K562 (cell line): Measurements from ENCODE around the gene GRAMD2A. TPM values are rescaled to one million over a fixed set of nuclear protein-coding genes. Genes with fewer than 3 reads are reported as not detected.

Source experiments
- CHCHD3 ChIP-seq: fragments of 250-450 bp; sonication (Bioruptor Pico); IDR thresholded peaks from 2 replicates; pipeline ENCODE4 v2.1.2; 2022; ENCODE audit warnings: mild to moderate bottlenecking
- GTF2A2 ChIP-seq: IDR thresholded peaks from 2 replicates; pipeline ENCODE4 v1.6.1; 2016; ENCODE audit warnings: mild to moderate bottlenecking, missing genetic modification characterization, missing compliant biosample characterization
- PRPF4 ChIP-seq: fragments of 200-400 bp; formaldehyde crosslinking; IDR thresholded peaks from one replicate; pipeline ENCODE4 v1.6.1; 2017; ENCODE audit warnings: low read length, low read depth, mild to moderate bottlenecking; ENCODE audit not compliant: insufficient read depth, poor library complexity, severe bottlenecking
- U2AF2 ChIP-seq: fragments of 200-400 bp; formaldehyde crosslinking; optimal IDR thresholded peaks from 2 replicates; pipeline ENCODE3; 2017; ENCODE audit warnings: low read depth, mild to moderate bottlenecking, low read length
- ZNF143 ChIP-seq: sonication (generic); formaldehyde crosslinking; IDR thresholded peaks from 2 replicates; pipeline ENCODE4 v1.9.0; 2022; ENCODE audit warnings: mild to moderate bottlenecking, missing genetic modification reagents
- ZNF274 ChIP-seq: IDR thresholded peaks from 2 replicates; pipeline ENCODE4 v1.6.1; 2011; ENCODE audit warnings: low read depth, mild to moderate bottlenecking, low read length, moderate library complexity, borderline replicate concordance
- ZNF431 ChIP-seq: sonication (generic); formaldehyde crosslinking; IDR thresholded peaks from 2 replicates; pipeline ENCODE4 v1.8.0; 2022; ENCODE audit warnings: mild to moderate bottlenecking, missing genetic modification reagents
- ZNF436 ChIP-seq: fragments of 250-450, 450-650 bp; sonication (Bioruptor Pico); formaldehyde crosslinking; IDR thresholded peaks from 2 replicates; pipeline ENCODE4 v1.7.0; 2020; ENCODE audit warnings: mild to moderate bottlenecking
- ZNF764 ChIP-seq: fragments of 250-450 bp; sonication (Bioruptor Pico); IDR thresholded peaks from 2 replicates; pipeline ENCODE4 v1.4.0; 2020; ENCODE audit warnings: low read depth, mild to moderate bottlenecking, moderate library complexity
- polyA plus RNA-seq, 8 experiments: library from polyadenylated mRNA; depleted of rRNA in 4 of 8; stranded (reverse) in 5 of 8; unstranded in 3 of 8; fragments of >200 nt; fragmentation: Nextera tagmentation in 2 of 8; fragmentation: Illumina TruSeq in 1 of 8; extraction: Ambion mirVana in 2 of 8; extraction: Trizol in 1 of 8; gene quantifications; 2 replicates each; pipeline versions ENCODE4 v1.2.1 to v1.2.3, GENCODE V29; 2011 to 2014; ENCODE audit warnings: inconsistent platforms in 1 of 8, missing spikeins in 1 of 8
- total RNA-seq, 7 experiments: library from RNA; depleted of rRNA in 6 of 7; stranded (reverse); fragments of >200 nt in 6 of 7; fragmentation: Illumina TruSeq in 2 of 7; extraction: Trizol in 2 of 7; gene quantifications; 2 replicates each; pipeline versions ENCODE4 v1.2.1 to v1.2.3, GENCODE V29; 2011 to 2021; ENCODE audit warnings: low replicate concordance in 1 of 7
- TF ChIP-seq, protein P1 (sequence below): sonication (generic); formaldehyde crosslinking; IDR thresholded peaks from 2 replicates; pipeline ENCODE4 v1.8.0; 2022; ENCODE audit warnings: missing genetic modification reagents, mild to moderate bottlenecking, borderline replicate concordance
- TF ChIP-seq, protein P2 (sequence below): fragments of 250-450 bp; sonication (Bioruptor Pico); IDR thresholded peaks from 2 replicates; pipeline ENCODE4 v1.8.0; 2021; ENCODE audit warnings: moderate library complexity, mild to moderate bottlenecking, inconsistent platforms
- TF ChIP-seq, protein P3 (sequence below): fragments of 150-350 bp; IDR thresholded peaks from 2 replicates; pipeline ENCODE4 v1.6.1; 2014; ENCODE audit warnings: low read depth, mild to moderate bottlenecking, low read length, borderline replicate concordance
- TF ChIP-seq, protein P4 (sequence below): fragments of 450-650 bp; IDR thresholded peaks from 2 replicates; pipeline ENCODE4 v1.6.1; 2016; ENCODE audit warnings: borderline replicate concordance

The GRAMD2A gene
- total and polyA plus RNA-seq, 9 of the 15 experiments (the other 6 are each of a cell fraction or from before 2014, with no cell fraction given) = 0.08 to 0.22 TPM; not detected in 7

DNA sequence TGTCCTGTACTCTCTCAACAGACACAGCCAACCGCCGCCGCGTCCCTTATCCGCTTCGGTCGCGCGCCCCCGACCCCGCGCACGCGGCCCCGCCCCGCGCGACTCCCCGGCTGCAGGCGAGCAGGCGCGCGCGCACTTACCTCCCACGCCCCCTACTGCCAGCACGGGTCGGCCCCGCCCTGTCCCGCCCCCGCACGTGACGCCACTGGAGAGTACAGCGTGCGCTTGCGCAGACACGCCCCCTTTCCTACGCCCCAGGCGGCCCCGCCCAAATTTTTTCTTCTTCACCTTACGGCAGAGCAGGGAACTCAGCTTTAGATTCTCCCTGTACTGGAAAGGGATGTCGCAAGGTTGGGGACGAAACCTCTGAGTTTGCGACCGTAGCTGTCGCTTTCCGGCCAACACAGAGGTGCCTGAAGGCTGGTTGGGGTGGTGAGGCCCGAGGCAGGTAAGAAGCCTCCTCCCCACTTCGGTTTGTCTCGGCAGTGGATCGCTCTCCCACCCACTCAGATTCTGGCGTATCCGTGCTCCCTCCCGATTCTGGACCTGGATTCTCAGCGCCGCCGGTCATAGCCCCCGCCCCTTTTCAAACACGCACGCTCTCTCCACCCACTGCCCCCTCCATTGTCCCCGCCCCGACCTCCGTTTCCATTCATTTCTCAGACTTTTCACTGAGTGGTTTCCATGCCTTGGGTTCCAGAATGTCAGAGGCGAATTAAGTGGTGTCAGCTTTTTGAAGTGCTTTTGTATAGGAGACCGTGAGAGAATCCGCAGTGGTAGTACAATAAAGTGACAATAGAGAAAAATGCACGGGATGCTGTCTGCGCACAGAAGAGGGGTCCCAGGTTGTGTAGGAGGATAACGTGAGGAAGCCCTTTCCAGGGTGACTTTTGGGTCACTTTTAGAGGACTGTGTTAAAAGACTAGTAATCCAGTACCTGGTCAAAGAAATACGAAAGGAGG lies 79.3 kb downstream of the GRAMD2A start, which contains the start of the genes MYO9A and SENP8 (continued):
- TF ChIP-seq, protein P1, sequence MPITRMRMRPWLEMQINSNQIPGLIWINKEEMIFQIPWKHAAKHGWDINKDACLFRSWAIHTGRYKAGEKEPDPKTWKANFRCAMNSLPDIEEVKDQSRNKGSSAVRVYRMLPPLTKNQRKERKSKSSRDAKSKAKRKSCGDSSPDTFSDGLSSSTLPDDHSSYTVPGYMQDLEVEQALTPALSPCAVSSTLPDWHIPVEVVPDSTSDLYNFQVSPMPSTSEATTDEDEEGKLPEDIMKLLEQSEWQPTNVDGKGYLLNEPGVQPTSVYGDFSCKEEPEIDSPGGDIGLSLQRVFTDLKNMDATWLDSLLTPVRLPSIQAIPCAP (CRISPR knock-in tag) = no peak
- TF ChIP-seq GTF2A2 (tag) = no peak
- no peak for TF ChIP-seq ZNF431 (CRISPR knock-in tag)
- TF ChIP-seq ZNF436 (CRISPR knock-in tag) = no peak
- TF ChIP-seq PRPF4 = no peak
- no peak for TF ChIP-seq ZNF274
- TF ChIP-seq ZNF764 = no peak
- TF ChIP-seq, protein P2, sequence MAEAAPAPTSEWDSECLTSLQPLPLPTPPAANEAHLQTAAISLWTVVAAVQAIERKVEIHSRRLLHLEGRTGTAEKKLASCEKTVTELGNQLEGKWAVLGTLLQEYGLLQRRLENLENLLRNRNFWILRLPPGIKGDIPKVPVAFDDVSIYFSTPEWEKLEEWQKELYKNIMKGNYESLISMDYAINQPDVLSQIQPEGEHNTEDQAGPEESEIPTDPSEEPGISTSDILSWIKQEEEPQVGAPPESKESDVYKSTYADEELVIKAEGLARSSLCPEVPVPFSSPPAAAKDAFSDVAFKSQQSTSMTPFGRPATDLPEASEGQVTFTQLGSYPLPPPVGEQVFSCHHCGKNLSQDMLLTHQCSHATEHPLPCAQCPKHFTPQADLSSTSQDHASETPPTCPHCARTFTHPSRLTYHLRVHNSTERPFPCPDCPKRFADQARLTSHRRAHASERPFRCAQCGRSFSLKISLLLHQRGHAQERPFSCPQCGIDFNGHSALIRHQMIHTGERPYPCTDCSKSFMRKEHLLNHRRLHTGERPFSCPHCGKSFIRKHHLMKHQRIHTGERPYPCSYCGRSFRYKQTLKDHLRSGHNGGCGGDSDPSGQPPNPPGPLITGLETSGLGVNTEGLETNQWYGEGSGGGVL (CRISPR knock-in tag) = no peak
- TF ChIP-seq, protein P3, sequence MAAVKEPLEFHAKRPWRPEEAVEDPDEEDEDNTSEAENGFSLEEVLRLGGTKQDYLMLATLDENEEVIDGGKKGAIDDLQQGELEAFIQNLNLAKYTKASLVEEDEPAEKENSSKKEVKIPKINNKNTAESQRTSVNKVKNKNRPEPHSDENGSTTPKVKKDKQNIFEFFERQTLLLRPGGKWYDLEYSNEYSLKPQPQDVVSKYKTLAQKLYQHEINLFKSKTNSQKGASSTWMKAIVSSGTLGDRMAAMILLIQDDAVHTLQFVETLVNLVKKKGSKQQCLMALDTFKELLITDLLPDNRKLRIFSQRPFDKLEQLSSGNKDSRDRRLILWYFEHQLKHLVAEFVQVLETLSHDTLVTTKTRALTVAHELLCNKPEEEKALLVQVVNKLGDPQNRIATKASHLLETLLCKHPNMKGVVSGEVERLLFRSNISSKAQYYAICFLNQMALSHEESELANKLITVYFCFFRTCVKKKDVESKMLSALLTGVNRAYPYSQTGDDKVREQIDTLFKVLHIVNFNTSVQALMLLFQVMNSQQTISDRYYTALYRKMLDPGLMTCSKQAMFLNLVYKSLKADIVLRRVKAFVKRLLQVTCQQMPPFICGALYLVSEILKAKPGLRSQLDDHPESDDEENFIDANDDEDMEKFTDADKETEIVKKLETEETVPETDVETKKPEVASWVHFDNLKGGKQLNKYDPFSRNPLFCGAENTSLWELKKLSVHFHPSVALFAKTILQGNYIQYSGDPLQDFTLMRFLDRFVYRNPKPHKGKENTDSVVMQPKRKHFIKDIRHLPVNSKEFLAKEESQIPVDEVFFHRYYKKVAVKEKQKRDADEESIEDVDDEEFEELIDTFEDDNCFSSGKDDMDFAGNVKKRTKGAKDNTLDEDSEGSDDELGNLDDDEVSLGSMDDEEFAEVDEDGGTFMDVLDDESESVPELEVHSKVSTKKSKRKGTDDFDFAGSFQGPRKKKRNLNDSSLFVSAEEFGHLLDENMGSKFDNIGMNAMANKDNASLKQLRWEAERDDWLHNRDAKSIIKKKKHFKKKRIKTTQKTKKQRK = no peak
- TF ChIP-seq, protein P4, sequence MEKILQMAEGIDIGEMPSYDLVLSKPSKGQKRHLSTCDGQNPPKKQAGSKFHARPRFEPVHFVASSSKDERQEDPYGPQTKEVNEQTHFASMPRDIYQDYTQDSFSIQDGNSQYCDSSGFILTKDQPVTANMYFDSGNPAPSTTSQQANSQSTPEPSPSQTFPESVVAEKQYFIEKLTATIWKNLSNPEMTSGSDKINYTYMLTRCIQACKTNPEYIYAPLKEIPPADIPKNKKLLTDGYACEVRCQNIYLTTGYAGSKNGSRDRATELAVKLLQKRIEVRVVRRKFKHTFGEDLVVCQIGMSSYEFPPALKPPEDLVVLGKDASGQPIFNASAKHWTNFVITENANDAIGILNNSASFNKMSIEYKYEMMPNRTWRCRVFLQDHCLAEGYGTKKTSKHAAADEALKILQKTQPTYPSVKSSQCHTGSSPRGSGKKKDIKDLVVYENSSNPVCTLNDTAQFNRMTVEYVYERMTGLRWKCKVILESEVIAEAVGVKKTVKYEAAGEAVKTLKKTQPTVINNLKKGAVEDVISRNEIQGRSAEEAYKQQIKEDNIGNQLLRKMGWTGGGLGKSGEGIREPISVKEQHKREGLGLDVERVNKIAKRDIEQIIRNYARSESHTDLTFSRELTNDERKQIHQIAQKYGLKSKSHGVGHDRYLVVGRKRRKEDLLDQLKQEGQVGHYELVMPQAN = peak; percentile 59; the same call in 1 of the 2 replicates
- TF ChIP-seq CHCHD3 (CRISPR knock-in tag) = no peak
- no peak for TF ChIP-seq ZNF143
- TF ChIP-seq U2AF2 = no peak
